Keratinocyte (primary cell): Measurements from ENCODE around the gene SEC16B. TPM values are rescaled to one million over a fixed set of nuclear protein-coding genes. Genes with fewer than 3 reads are reported as not detected.

Source experiments
- DNase-seq: peaks from one replicate; pipeline ENCODE4 v3.0.0-alpha.2; 2011; ENCODE audit warnings: low read depth, missing footprints, low spot score
- FAIRE-seq: peaks from 2 replicates; lab custom pipeline; 2011; peaks lifted over from hg19 to GRCh38; lab: Jason Lieb, UNC
- H2AFZ ChIP-seq: 2 replicates; pipeline ENCODE4 v1.6.0; 2012; ENCODE audit warnings: low read length, control low read depth, inconsistent platforms; ENCODE audit not compliant: control insufficient read depth
- H3K27ac ChIP-seq: 2 replicates; pipeline ENCODE4 v1.5.1; 2011; ENCODE audit warnings: low read length; ENCODE audit not compliant: control insufficient read depth, insufficient read depth
- H3K27me3 ChIP-seq: 3 replicates; pipeline ENCODE4 v1.6.0; 2011; ENCODE audit warnings: low read length; ENCODE audit not compliant: control insufficient read depth, insufficient read depth; ENCODE audit errors: extremely low read depth
- H3K36me3 ChIP-seq, 2 experiments: 2 replicates in 1 of 2; 3 replicates in 1 of 2; pipeline ENCODE4 v1.5.1; 2011; ENCODE audit warnings: low read length in 2 of 2, mild to moderate bottlenecking in 1 of 2; ENCODE audit not compliant: control insufficient read depth in 2 of 2, insufficient read depth in 2 of 2; ENCODE audit errors: extremely low read depth in 1 of 2
- H3K4me1 ChIP-seq: 3 replicates; pipeline ENCODE4 v1.5.1; 2011; ENCODE audit warnings: low read length; ENCODE audit not compliant: control insufficient read depth, insufficient read depth; ENCODE audit errors: extremely low read depth
- H3K4me2 ChIP-seq: 3 replicates; pipeline ENCODE4 v1.6.0; 2011; ENCODE audit warnings: low read depth, low read length; ENCODE audit not compliant: control insufficient read depth, insufficient read depth; ENCODE audit errors: extremely low read depth
- H3K4me3 ChIP-seq, 3 experiments: fragments of 200-600 bp in 1 of 3; sonication (generic) in 1 of 3; 2 replicates in 2 of 3; 3 replicates in 1 of 3; pipeline ENCODE4 v1.5.1; 2011 to 2016; ENCODE audit warnings: low read length in 3 of 3, mild to moderate bottlenecking in 3 of 3, control low read depth in 2 of 3, inconsistent platforms in 1 of 3, low read depth in 1 of 3, mixed read lengths in 1 of 3, mixed run types in 1 of 3, moderate library complexity in 1 of 3; ENCODE audit not compliant: control insufficient read depth in 2 of 3, insufficient read depth in 2 of 3; ENCODE audit errors: extremely low read depth in 1 of 3
- H3K79me2 ChIP-seq: 2 replicates; pipeline ENCODE4 v1.6.0; 2012; ENCODE audit warnings: low read length; ENCODE audit not compliant: control insufficient read depth, insufficient read depth
- H3K9ac ChIP-seq: 3 replicates; pipeline ENCODE4 v1.6.0; 2011; ENCODE audit warnings: low read length; ENCODE audit not compliant: control insufficient read depth, insufficient read depth; ENCODE audit errors: extremely low read depth
- H3K9me1 ChIP-seq: 3 replicates; pipeline ENCODE4 v1.6.0; 2011; ENCODE audit warnings: low read length; ENCODE audit not compliant: control insufficient read depth, insufficient read depth; ENCODE audit errors: extremely low read depth
- H3K9me3 ChIP-seq: 2 replicates; pipeline ENCODE4 v1.5.1; 2012; ENCODE audit warnings: low read depth, low read length; ENCODE audit not compliant: control insufficient read depth
- H4K20me1 ChIP-seq: 3 replicates; pipeline ENCODE4 v1.6.0; 2011; ENCODE audit warnings: low read length; ENCODE audit not compliant: control insufficient read depth, insufficient read depth; ENCODE audit errors: extremely low read depth
- EZH2 ChIP-seq: IDR thresholded peaks from one replicate; pipeline ENCODE4 v1.6.1; 2012; ENCODE audit warnings: inconsistent platforms, mild to moderate bottlenecking, low read length, moderate library complexity
- dilution Hi-C: fragments of 300-500 bp; cut with MboI; formaldehyde crosslinking; loops from one replicate; pipeline ENCODE4 v1.7.0; 2020; ENCODE audit warnings: low sequenced_read_pairs; ENCODE audit not compliant: extremely low pct_ligation_motif_present
- polyA plus RNA-seq, 5 experiments: library from polyadenylated mRNA; depleted of rRNA in 3 of 5; stranded (reverse) in 3 of 5; stranded (forward) in 1 of 5; unstranded in 1 of 5; fragments of >200 nt; gene quantifications; 1 replicate in 1 of 5; 2 replicates in 3 of 5; 3 replicates in 1 of 5; pipeline versions ENCODE4 v1.2.1 to v1.2.3, GENCODE V29; 2011 to 2012; ENCODE audit warnings: missing spikeins in 2 of 5, low read depth in 1 of 5, low replicate concordance in 1 of 5
- TF ChIP-seq, protein P1 (sequence below), 3 experiments: IDR thresholded peaks in 1 of 3; conservative IDR thresholded peaks in 1 of 3; optimal IDR thresholded peaks in 1 of 3; 2 replicates in 2 of 3; 3 replicates in 1 of 3; pipeline versions ENCODE3 to v1.5.1; 2011; ENCODE audit warnings: low read length in 3 of 3, mild to moderate bottlenecking in 3 of 3, moderate library complexity in 2 of 3, control low read depth in 1 of 3, inconsistent platforms in 1 of 3; ENCODE audit not compliant: insufficient read depth in 2 of 3; ENCODE audit errors: extremely low read depth in 1 of 3

SEC16B gene
- polyA plus RNA-seq, 1 donor (not counting 4 experiments of a cell fraction or from before 2014, with no cell fraction given), result 1.2 TPM

DNA sequence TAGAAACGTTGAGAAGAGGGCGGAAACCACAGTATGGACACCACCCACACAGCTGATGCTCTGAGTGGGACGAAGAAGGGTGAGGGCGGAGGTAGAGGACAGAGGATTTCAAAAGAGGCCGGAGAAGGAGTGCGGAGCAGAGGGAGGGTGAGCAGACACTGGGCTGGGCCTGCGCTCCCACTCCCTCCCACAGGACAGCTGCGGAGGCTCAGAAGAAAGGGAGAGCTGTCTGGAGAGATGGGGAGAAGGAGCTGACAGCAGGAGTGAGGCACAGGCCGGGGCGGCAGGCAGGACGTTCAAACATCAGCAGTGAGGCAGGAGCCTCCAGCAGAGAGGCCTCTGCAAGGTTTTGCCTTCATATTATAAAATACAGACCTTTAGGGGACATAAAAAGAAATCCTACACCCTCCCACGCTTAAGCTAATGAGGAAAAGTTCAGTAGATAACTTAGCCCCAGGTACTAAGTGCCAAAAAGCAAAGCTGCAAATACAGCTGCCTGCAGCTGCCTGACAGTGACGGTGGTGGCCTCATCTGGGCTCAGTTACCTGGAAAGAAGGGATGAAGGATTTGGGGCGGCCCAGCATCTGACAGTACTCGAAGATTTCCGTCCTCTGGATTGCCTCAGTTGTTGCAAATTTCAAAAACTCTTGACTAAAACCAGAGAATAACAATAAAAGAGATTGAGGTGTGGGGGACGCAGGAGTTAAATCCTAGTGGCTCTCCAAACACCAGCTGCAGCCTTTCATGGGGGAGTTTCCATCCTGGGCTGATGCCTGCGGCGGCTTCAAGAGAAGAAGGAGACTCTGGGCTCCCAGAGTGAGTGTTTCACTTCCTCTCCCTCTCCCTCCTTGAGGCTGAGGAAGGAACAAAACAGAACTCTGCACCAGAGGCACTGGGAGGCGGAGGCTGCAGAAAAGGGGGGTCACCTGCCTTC lies 25.6 kb downstream of the SEC16B start:
- H3K79me2 ChIP-seq, result no peaks in the 10 kb centered on the region
- H3K27ac ChIP-seq, result no peak overlapping the region
- TF ChIP-seq EZH2, result no peak
- TF ChIP-seq, protein P1, sequence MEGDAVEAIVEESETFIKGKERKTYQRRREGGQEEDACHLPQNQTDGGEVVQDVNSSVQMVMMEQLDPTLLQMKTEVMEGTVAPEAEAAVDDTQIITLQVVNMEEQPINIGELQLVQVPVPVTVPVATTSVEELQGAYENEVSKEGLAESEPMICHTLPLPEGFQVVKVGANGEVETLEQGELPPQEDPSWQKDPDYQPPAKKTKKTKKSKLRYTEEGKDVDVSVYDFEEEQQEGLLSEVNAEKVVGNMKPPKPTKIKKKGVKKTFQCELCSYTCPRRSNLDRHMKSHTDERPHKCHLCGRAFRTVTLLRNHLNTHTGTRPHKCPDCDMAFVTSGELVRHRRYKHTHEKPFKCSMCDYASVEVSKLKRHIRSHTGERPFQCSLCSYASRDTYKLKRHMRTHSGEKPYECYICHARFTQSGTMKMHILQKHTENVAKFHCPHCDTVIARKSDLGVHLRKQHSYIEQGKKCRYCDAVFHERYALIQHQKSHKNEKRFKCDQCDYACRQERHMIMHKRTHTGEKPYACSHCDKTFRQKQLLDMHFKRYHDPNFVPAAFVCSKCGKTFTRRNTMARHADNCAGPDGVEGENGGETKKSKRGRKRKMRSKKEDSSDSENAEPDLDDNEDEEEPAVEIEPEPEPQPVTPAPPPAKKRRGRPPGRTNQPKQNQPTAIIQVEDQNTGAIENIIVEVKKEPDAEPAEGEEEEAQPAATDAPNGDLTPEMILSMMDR (optimal IDR thresholded peaks at IDR 0.05 in 1 of 3, IDR thresholded peaks at IDR 0.05 in 1 of 3, conservative IDR thresholded peaks at IDR 0.05 in 1 of 3; ENCODE audit: extremely low read depth in 1 of 3, insufficient read depth in 2 of 3, low read length in 3 of 3), result no peak
- no peaks in the 10 kb centered on the region for H3K27me3 ChIP-seq
- FAIRE-seq, result no peak
- H4K20me1 ChIP-seq, result no peaks in the 10 kb centered on the region
- no peaks in the 10 kb centered on the region for H3K9me3 ChIP-seq
- no peak overlapping the region for H3K4me2 ChIP-seq
- H3K9me1 ChIP-seq, result no peaks in the 10 kb centered on the region
- no peaks in the 10 kb centered on the region for H3K36me3 ChIP-seq
- H3K9ac ChIP-seq, result no peak overlapping the region
- no peak overlapping the region for H3K4me3 ChIP-seq
- dilution Hi-C loops, result loop anchor here (25.0 kb wide), 1 partner anchor 682 kb away; no protein-coding TSS in a partner anchor
- H2AFZ ChIP-seq, result no peak overlapping the region
- DNase-seq, result no peak
- H3K4me1 ChIP-seq, result peaks cover 7% of the 10 kb centered on the region

DNA sequence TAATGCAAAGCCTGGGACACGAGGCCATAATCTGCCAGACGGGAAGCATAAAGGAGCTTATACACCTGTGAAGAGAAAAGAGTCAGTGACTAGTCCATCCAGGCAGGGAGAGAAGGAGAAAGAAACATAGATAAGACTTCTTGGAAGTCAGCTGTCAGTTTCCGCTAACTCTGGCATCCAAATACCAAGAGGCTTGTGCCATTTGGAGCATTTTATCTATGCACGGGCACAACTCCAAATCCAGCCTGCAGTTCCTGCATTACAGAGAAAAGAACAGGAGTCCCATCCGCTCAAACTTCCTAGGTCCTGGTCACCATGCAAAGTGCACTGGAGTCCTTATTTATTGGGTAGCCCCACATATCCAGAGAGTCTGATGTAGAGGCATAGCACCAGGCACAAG lies 27.9 kb downstream of the SEC16B start:
- no peak overlapping the region for H3K4me3 ChIP-seq
- no peaks in the 10 kb centered on the region for H3K9me1 ChIP-seq
- no peaks in the 10 kb centered on the region for H4K20me1 ChIP-seq
- H3K4me2 ChIP-seq, result no peak overlapping the region
- H3K4me1 ChIP-seq, result peaks cover 7% of the 10 kb centered on the region
- H3K9ac ChIP-seq, result no peak overlapping the region
- TF ChIP-seq, protein P1 (optimal IDR thresholded peaks at IDR 0.05 in 1 of 3, IDR thresholded peaks at IDR 0.05 in 1 of 3, conservative IDR thresholded peaks at IDR 0.05 in 1 of 3; ENCODE audit: extremely low read depth in 1 of 3, insufficient read depth in 2 of 3, low read length in 3 of 3), result no peak
- TF ChIP-seq EZH2, result no peak
- H3K9me3 ChIP-seq, result no peaks in the 10 kb centered on the region
- no peaks in the 10 kb centered on the region for H3K36me3 ChIP-seq
- H3K27ac ChIP-seq, result no peak overlapping the region
- no peaks in the 10 kb centered on the region for H3K27me3 ChIP-seq
- DNase-seq (no peak), FAIRE-seq (no peak)
- H2AFZ ChIP-seq, result no peak overlapping the region
- no peaks in the 10 kb centered on the region for H3K79me2 ChIP-seq
- dilution Hi-C loops, result loop anchor here (25.0 kb wide), 1 partner anchor 680 kb away; no protein-coding TSS in a partner anchor
